K562 (cell line): ENCODE data around the gene RPS8.

Source experiments
- ELF1 ChIP-seq: fragments of 200-800 bp; sonication (Bioruptor generic); IDR thresholded peaks from 2 replicates; pipeline ENCODE4 v1.6.1; 2016; ENCODE audit warnings: missing genetic modification characterization, missing compliant biosample characterization
- EWSR1 ChIP-seq: fragments of 450-650 bp; IDR thresholded peaks from 2 replicates; pipeline ENCODE4 v1.6.1; 2018; ENCODE audit warnings: borderline replicate concordance, mild to moderate bottlenecking, low read depth, moderate library complexity; ENCODE audit not compliant: partially characterized antibody
- FOXM1 ChIP-seq, 2 experiments: fragments of 450-650 bp in 1 of 2; sonication (generic) in 1 of 2; formaldehyde crosslinking in 1 of 2; IDR thresholded peaks; 2 replicates each; pipeline versions ENCODE4 v1.6.1 to v1.9.0; 2017 to 2022; ENCODE audit warnings: low read depth in 2 of 2, mild to moderate bottlenecking in 2 of 2, missing genetic modification reagents in 1 of 2, moderate library complexity in 1 of 2
- HDAC6 ChIP-seq: IDR thresholded peaks from 2 replicates; pipeline ENCODE4 v1.6.1; 2012; ENCODE audit warnings: low read depth, mild to moderate bottlenecking, control low read depth, inconsistent platforms, low read length, moderate library complexity
- KLF16 ChIP-seq: IDR thresholded peaks from 2 replicates; pipeline ENCODE4 v1.6.1; 2016; ENCODE audit warnings: antibody characterized with exemption
- NFATC3 ChIP-seq: fragments of 450-650 bp; IDR thresholded peaks from 2 replicates; pipeline ENCODE4 v1.6.1; 2017; ENCODE audit warnings: mild to moderate bottlenecking
- PHF8 ChIP-seq: fragments of 200-600 bp; sonication (generic); IDR thresholded peaks from 2 replicates; pipeline ENCODE4 v1.6.1; 2012; ENCODE audit warnings: mixed run types, mild to moderate bottlenecking, inconsistent platforms, low read length, moderate library complexity, borderline replicate concordance
- TAF1 ChIP-seq: IDR thresholded peaks from 2 replicates; pipeline ENCODE4 v1.6.1; 2011; ENCODE audit warnings: mild to moderate bottlenecking, low read length, moderate library complexity; ENCODE audit not compliant: insufficient read depth, control insufficient read depth, severe bottlenecking; ENCODE audit errors: extremely low read depth
- ZNF766 ChIP-seq: fragments of 200-800 bp; sonication (Bioruptor generic); conservative IDR thresholded peaks from 2 replicates; pipeline ENCODE4 v1.6.1; 2016; ENCODE audit warnings: missing genetic modification characterization, missing compliant biosample characterization
- TF ChIP-seq, protein P1 (sequence below), 2 experiments: fragments of 450-650 bp; formaldehyde crosslinking in 1 of 2; IDR thresholded peaks; 2 replicates each; pipeline versions ENCODE4 v1.4.0 to v1.6.1; 2014 to 2020; ENCODE audit warnings: mild to moderate bottlenecking in 2 of 2, borderline replicate concordance in 1 of 2, low read depth in 1 of 2
- TF ChIP-seq, protein P2 (sequence below): fragments of 450-650 bp; IDR thresholded peaks from 2 replicates; pipeline ENCODE4 v1.6.1; 2016; ENCODE audit warnings: antibody characterized with exemption

DNA sequence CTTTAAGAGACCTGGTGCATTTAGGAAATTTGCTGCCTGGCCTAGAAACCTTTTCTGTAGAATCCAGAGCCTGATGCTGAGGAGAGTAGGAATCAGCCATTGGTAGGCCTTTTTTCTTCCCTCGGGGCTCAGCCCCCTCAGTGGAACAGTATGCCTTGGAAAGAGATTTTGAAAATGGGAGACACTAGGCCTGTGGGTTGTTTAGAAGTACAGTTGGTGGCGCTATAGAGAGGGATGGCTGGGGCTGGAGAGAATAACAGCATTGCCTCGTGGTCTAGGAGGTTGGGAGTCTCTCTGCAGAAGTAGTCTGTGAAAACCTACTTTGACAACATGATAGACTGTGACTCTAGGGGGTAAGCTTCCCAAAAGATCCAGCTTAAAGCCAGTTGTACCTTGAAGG is 27.5 kb upstream of the RPS8 start:
- TF ChIP-seq ELF1 (tag) (no peak), EWSR1 (no peak), FOXM1 (IDR thresholded peaks at IDR 0.05; ENCODE audit: low read depth) (no peak), FOXM1 (CRISPR knock-in tag; IDR thresholded peaks at IDR 0.05; ENCODE audit: low read depth) (no peak), HDAC6 (no peak), ZNF766 (CRISPR knock-in tag) (no peak), NFATC3 (no peak), TAF1 (no peak), KLF16 (no peak), PHF8 (no peak)
- TF ChIP-seq, protein P1, sequence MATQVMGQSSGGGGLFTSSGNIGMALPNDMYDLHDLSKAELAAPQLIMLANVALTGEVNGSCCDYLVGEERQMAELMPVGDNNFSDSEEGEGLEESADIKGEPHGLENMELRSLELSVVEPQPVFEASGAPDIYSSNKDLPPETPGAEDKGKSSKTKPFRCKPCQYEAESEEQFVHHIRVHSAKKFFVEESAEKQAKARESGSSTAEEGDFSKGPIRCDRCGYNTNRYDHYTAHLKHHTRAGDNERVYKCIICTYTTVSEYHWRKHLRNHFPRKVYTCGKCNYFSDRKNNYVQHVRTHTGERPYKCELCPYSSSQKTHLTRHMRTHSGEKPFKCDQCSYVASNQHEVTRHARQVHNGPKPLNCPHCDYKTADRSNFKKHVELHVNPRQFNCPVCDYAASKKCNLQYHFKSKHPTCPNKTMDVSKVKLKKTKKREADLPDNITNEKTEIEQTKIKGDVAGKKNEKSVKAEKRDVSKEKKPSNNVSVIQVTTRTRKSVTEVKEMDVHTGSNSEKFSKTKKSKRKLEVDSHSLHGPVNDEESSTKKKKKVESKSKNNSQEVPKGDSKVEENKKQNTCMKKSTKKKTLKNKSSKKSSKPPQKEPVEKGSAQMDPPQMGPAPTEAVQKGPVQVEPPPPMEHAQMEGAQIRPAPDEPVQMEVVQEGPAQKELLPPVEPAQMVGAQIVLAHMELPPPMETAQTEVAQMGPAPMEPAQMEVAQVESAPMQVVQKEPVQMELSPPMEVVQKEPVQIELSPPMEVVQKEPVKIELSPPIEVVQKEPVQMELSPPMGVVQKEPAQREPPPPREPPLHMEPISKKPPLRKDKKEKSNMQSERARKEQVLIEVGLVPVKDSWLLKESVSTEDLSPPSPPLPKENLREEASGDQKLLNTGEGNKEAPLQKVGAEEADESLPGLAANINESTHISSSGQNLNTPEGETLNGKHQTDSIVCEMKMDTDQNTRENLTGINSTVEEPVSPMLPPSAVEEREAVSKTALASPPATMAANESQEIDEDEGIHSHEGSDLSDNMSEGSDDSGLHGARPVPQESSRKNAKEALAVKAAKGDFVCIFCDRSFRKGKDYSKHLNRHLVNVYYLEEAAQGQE (IDR thresholded peaks at IDR 0.05; ENCODE audit: borderline replicate concordance): no peak
- TF ChIP-seq, protein P1 (CRISPR knock-in tag; IDR thresholded peaks at IDR 0.05; ENCODE audit: low read depth): no peak
- TF ChIP-seq, protein P2, sequence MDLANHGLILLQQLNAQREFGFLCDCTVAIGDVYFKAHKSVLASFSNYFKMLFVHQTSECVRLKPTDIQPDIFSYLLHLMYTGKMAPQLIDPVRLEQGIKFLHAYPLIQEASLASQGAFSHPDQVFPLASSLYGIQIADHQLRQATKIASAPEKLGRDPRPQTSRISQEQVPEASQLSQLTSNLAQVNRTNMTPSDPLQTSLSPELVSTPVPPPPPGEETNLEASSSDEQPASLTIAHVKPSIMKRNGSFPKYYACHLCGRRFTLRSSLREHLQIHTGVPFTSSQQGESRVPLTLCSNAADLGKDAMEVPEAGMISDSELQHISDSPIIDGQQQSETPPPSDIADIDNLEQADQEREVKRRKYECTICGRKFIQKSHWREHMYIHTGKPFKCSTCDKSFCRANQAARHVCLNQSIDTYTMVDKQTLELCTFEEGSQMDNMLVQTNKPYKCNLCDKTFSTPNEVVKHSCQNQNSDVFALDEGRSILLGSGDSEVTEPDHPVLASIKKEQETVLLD: no peak
